Stimulated activated naive CD4-positive, alpha-beta T cell treated with Interleukin-2 at 50 U/mL for 16 hours (primary cell): ENCODE results near the gene ATG4A.

ENCODE experiments used
- DNase-seq: peaks from one replicate; lab custom pipeline; 2025; lab: John Stamatoyannopoulos, UW

Gene ATG4A

DNA sequence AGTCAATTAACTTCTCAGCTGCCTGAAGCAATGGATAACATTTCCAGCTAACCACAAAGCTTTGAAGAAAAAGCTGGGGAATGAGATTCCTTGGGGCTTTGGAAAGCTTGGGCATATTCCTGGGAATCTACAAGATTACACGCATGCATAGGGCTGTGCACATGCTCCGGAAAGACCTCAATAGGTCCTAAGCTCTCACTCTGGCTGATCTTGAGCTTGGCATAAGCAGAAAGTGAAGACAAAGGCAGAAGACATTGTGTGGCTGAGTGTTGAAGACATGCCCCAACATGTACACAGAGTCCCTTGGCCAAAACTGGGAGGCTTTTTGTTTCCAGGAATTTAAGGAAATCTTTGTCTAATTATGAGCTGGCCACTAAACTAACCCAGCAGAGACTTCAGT, 31.2 kb downstream of the ATG4A start:
- no peak for DNase-seq

DNA sequence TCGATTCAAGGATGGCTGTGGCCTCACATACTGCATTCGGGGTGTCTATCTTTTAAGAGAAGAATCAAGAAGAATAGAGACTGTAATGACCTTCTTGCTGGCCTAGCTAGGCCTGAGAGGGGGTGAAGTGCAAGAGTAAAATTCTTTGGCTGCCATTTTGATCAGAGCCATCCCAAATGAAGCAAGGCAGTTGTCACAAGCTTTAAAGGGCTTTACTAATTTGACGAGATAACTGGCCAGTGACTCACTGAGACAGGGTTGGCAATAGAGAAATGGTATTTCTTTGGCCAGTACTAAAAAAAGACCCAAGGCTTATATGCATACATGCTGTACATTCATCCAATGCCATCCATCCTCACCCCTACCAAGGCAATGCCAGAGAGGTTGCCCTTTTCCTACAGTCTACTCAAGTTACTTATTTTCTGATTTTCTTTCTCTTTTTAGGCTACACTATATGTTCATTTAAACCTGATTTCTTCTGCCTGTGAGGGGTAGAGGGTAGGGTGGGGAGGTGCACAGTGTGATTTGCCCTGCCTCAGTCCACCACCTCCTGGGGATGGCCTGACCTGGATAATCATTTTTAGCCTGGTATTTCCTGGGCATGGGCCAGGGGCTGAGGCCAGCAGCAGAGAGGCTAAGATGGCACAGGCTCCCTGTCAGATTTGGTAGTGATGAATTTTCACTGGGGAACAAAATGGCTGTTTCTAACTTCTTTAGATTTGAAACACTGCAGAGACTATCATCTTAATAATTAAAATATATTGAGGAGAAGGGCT, 32.2 kb downstream of the ATG4A start:
- no peak for DNase-seq

DNA sequence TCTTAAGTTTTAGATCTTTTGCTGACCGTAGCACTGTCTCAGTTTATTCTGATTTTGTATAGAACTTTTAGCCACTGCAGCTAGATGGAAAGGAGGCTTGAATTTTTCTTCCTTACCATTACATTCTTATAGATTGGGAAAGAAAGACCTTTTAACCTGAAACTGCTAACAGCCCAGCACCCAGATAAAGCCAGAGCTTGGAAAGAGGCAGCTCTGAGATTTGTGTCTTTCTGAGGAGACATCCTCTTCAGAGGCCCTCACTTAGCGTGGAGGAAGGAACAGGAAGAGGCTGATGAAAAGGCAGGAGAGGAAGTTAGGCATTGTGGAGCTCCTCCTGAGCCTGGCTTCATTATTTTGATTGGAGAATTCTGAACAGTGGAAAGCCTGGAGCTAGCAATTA, 35.1 kb downstream of the ATG4A start:
- DNase-seq: no peak

DNA sequence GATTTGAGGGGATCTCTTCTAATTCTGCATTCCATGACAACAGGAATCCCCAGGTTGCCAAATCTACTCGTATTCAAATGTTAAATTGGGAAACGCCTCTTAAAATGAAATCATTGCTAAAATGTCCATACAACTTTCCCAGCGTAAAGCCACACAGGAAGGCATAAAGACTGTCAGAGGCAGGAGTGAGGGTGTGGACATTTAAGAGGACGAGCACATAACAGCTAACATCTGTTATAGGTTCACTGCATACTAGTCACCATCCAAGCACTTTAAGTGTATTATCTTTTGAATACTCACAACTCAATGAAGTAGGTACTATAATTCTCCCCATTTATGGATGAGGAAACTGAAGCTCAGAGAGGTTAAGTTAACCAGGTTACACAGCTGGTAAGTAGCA, 35.6 kb downstream of the ATG4A start:
- DNase-seq: no peak

DNA sequence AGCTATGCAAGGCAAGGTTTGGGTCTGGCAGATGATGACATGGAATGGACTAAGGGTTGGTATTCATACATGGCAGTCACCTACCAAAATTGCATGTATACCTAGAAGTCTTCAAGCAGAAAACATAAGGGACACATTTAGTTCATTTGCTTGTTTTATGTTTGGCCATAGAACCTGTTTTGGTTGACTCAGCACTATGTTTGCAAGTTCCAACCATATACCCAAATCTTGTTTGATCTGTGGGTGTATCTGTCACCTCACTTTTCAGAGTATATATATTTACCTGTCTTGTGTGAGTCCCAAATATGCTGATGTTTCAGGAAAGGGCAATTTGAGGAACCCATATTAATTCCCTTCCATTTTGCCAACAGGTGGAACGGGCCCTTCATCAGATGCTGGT, 39.3 kb downstream of the ATG4A start:
- no peak for DNase-seq

DNA sequence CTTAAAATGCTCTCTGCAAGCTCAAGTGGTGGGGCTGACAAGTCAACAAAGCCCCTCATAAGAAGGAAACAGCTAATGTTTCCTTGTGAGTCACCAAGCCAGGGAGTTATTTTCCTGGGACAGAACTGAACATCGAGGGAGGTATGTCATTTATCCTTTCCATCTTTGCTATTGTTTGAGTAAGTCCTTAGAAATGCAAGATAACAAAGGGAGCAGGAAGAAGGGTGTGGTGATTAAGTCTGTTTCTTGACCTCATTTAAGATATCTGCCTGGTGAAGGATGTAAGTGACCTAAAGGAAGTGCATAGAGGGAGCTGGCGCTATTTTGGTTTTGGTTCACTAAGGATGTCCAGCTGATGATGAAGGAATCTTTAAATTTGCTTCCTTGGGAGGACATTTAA, 39.9 kb downstream of the ATG4A start:
- DNase-seq: no peak

DNA sequence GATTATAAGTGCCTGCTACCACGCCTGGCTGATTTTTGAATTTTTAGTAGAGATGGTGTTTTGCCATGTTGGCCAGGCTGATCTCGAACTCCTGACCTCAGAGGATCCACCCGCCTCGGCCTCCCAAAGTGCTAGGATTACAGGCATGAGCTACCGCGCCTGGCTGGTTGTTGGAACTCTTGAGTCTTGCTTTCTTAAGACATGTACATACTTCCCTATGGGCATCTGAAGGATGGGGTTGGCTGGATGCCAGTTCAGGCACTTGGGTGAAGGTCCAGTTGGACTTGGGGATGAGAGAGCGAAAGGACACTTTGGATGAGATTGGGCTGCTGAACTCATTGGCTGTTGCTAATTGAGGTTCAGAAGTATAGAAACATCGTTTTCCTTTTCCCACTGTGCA, 40.5 kb downstream of the ATG4A start:
- no peak for DNase-seq

DNA sequence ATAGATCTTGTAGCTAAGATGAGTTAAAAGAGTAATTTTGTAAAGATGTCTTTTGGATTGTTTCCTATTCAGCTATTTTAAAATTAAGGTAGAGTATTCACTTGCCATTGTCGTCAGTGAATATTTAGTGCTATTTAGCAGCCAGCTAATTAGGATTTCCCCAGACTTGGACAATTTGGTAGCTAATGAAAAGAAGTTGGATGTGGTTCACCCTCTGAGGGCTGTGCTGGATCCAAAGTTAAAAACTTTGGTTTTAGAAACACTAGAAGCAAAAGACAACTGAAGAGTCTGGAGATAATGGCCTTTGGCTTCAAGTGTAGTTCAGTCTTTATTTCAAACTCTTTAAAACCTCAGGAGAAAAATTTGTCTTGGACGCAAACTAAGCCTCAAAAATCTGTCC, 41.3 kb downstream of the ATG4A start:
- no peak for DNase-seq

DNA sequence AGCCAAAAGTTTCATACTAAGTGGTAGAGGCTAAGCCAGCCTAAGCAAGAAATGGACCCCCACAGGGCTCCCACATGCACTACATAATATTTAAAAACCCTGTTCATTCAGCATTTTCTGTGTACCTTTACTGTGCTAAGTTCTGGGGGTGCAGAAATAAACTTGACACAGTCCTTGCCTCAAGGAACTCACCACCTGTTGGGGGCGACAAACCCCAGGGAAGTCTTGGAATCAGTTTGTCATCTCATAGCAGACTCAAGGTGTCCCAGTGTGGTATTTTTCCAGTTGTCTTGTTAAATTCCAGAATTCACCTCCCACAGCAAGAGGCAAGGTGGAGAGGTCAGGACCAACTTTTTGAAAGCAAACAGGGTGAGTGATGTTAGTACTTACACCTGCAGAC, 43.1 kb downstream of the ATG4A start:
- no peak for DNase-seq

DNA sequence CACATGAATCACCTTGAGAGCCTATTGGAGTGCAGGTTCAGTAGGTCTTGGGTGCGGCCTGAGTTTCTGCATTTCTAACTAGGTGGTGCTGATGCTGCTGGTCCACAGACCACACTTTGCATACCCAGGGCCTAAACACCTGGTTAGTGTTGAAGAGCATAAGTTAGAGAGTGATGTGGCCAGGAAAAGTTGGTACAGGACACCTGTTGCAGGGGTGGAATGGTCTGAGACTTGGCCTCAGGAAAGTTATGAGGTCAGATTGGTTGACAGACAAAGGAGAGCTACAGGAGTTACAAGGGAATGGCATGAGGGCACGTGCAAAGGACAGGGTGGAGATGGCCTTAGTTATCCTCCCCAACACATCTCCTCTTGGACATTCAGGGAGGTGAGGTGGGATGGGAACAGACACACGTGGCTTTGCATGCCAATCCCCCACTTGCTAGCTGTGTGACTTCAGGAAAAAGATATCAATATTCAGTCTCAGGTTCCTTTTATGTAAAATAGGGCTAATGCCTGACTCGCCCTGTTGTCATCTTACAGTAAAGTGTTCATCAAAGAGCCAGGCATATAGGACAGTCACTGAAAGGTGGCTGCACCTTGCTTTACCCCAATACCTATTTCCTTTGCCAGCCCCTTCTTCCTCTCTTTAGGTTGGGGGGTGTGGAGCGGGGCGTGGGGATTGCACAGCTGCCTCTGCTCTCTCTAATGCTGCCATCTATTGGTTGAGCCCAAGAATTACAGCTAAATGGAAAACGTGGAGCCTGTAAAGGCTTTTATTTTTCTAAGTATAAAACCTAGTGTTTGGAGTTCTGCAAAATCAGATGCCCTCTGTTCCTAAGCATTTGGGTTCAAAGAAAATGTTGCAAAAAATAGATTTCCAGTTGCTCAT, 47.5 kb downstream of the ATG4A start:
- DNase-seq: no peak

DNA sequence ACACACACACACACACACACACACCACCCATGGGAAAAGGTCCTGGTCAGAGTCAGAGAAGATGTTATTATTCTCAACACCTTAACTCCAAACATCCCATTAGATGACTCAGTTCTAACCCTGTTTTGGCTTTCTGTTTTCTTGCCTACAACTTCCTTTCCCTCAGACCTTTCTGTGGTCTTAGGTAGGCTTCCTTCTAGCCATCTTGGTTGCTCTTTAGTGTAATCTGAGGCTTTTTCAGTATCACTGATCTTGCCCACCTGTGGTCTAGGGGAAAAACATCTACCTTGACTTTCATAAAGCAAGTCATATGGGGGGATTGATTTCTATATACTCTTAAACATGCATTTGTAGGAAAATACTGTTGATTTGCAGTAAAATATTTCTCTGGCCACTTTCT, 56.9 kb downstream of the ATG4A start:
- no peak for DNase-seq

DNA sequence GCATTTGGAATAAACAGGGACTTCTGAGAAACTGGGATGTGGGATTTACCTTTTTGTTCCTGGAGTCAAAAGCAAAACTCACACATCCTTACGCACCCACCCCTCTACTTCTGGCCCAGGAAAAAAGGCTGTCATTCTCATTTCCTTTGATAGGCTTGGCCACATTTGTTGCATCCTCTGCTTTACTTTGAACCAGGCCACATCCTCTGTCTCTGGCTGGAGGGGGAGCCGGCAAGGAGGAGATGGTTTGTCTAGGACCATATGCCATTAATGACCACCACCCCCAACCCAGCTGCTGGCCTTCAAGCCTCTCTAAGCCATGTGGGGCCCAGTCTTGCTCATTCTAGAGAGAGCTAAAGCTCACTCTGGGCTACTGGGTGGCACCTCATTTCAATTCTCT, 64.5 kb downstream of the ATG4A start:
- no peak for DNase-seq

DNA sequence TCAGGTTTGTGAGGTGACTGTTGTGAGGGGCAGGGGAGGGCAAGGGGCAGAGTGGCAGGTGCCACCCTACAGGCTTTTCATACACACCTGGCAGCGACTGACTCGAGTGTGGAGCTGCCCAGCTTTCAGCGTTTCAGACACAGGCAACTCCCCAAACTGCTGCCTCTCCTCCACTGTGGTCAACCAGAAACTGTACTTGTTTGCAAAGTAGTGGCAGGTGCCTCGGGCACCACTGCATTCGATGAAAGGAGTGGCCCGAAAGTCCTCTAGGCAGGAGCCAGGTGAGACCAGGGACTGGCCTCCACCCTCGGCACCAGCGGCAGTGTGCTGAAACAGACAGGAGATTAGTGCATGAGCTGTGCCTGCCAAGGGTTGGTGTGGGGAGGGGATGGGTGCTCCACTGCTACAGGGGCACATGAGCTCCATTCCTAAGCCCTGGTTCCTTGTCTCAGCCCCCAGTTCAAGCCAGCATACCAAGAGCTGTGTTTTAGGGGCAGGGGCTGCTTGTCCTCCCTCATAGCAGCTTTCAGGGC, 65.4 kb downstream of the ATG4A start:
- DNase-seq: no peak

DNA sequence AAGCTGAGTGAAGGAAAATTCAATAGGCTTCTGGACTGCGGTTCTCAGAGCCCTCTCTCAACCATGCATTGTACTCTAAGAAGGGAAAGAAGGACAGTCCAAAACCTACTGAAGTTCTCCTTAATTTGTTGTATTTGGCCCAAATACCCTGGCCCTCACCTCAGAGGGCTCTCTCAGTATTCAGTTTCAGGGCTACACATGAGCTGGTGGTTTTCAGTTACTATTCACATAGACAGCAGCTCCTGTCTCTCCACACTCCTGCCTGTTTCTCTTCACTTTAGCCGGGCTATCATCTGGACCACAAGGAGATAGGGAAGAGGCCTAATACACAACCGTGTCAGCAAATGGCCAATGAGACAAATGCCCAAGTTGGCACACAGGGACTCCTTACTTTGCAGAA, 66.0 kb downstream of the ATG4A start:
- no peak for DNase-seq

DNA sequence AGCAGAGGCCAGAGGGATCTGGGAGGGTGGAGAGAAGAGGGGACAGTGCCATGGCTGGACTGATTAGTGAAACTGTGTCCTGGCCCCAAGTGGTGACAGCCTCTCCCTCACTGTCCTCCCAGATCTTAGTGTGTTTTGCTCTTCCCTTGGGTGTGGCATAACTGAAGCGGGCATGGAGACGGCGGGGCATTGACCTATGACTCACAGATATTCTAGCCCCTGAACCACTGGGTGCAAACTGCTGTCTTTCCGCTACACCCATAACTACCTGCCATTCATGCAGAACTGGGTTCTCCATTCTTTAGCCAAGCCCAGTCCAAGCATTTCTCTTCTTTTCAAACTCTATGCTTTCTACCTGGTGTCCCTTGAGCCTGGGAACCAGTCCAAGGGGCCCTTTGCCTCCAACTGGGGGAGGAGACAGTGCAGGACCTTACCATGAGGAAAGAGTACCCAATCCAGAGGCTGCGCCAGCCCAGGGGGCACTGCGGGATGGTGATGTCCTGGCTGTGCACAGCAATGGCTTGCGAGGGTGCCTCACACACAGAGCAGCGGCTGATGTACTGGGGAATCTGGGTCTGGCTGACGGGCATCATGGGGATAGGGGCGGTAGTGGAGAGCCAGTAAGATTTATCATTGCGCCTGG, 67.6 kb downstream of the ATG4A start:
- DNase-seq: no peak

DNA sequence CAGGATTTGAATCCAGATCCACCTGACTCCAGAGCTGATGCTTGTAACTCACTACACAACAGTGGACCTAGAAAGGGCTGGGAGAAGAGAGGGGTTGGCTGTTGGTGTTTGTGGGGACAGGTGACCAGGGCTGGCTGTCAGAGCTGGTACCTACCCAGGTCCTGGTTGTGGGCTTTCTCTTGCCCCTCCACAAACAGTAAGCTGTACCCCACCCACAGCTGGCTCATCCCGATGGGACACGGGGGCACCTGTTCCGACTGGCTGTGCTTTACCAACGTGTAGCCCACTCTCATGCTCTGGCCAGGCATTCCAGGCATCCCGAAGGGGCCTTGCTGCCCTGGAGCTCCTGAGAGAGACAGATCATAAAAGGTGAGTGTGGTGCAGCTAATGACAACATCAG, 68.7 kb downstream of the ATG4A start:
- DNase-seq: no peak

DNA sequence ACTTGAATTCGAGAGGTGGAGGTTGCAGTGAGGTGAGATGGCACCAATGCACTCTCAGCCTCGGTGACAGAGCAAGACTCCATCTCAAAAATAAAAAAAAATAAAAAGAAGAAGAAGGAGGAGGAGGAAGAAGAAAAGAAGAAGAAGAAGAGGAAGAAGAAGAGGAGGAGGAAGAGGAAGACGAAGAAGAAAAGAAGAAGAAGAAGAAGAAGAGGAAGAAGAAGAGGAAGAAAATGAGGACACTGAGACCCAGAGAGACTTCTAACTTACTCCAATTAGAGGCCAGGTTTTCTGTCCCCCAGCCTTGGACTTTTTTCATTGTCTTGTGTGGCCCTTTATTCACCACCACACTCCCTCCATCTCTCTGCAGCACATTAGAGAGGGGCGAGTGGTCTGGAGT, 70.7 kb downstream of the ATG4A start:
- no peak for DNase-seq

DNA sequence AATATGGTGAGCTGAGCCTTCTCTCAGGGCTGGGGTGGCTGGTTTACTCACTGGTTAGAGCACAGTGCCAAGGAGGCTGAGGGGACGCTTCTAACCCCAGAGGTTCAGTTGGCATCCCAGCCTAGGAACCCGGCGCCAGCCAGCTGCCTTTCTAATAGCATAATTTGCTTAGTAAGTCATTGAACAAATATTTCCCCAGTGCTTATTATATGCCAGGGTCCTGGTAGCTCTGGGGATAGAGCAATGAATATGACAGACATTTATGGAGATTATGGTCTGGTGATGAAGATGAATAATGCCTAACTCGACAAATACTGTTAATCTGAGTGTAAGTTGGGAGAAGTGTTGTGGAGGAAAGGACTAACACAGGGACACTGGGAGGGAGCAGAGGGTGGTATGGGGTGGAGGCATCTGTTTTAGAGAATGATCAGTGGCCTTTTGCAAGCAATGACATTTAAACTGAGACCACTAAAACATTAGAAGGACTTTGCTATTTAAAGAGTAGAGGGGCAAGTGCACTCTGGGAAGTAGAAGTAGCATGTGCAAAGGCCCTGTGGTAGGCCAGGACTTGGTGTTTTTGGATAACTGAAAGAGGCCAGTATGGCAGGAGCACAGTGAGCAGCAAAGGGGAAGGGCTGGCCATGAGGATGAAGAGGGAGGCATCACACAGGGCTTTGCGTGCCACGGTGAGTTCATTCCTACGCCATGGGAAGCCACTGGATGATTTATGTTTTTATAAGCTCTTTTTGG, 71.9 kb downstream of the ATG4A start:
- no peak for DNase-seq

DNA sequence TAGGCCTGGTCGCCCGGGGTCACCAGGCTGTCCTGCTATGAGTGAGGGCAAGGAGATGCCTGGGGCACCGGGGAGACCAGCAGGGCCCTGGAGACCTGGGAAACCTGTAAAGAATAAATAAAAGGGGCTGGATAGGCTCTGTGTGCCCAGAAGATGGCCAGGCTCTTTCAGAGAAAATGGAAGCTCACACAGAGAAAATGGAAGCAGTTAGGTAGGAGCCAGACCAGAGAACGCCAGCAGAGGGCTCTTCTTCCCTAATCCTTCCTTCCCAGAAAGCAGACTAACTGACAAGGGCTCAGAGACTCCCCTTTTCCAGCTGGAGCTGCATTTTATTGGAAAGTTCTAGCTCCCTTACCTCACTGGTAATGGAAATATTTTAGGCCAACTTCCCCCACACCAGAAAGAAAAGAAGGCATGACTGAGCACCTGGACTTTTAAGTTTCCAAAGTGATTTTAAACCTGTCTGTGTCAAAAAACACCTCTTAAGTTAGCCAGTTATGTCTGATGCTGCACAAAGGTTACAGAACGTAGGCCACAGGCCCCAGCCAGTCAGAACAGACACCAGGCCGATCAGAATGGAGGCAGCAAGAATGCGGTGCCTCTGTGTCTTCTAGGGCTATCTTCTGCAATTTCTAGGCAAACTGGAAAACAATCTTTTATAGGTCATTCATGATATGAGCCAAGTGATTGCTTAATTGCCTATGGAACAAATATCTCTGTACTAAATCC, 74.0 kb downstream of the ATG4A start:
- no peak for DNase-seq

DNA sequence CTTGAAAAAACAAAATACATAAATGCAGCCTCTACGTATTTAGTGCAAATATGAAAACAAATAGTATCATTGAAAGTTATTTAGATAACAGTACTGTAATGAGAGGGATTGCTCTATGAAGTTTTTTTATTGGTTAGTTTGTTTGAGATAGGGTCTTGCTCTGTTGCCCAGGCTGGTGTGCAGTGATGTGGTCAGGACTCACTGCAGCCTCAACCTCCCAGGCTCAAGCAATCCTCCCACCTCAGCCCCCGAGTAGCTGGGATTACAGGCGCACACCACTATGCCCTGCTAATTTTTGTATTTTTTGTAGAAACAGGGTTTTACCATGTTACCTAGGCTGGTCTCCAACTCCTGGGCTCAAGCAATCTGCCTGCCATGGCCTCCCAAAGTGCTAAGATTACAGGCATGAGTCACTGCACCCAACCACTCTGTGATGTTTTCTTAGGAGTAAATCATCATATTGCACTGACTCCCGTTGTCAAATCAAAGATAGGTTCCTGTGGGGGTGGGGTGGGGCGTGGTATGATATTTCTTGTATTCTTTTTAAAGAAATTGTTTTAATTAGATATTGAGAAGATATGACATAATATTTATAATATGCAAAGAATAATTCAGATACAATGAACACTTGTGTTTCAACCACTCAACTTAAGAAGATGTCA, 75.8 kb downstream of the ATG4A start:
- DNase-seq: no peak
